H1 (cell line): ENCODE results near the gene THAP11. TPM values are rescaled to one million over a fixed set of nuclear protein-coding genes. Genes with fewer than 3 reads are reported as not detected.

Source experiments
- CTCF ChIA-PET: fragments of 300-600 bp; sonication (Branson Sonifier 250); formaldehyde crosslinking; loops from one replicate; lab custom pipeline; 2021; ENCODE audit not compliant: partially characterized antibody; lab: Charles Lee
- POLR2A ChIA-PET: fragments of 300-600 bp; sonication (Branson Sonifier 250); formaldehyde crosslinking; loops from one replicate; lab custom pipeline; 2021; ENCODE audit warnings: inconsistent platforms; ENCODE audit not compliant: partially characterized antibody; lab: Charles Lee
- DNase-seq, 2 experiments: peaks; one replicate each; pipeline versions ENCODE4 v3.0.0 to v3.0.0-alpha.2; 2010 to 2022; ENCODE audit warnings: low spot score in 2 of 2, low read depth in 1 of 2, mixed read lengths in 1 of 2
- FAIRE-seq: peaks from 2 replicates; lab custom pipeline; 2011; peaks lifted over from hg19 to GRCh38; lab: Jason Lieb, UNC
- H2AFZ ChIP-seq: 2 replicates; pipeline ENCODE4 v1.8.1; 2012; ENCODE audit warnings: low read length, inconsistent platforms
- H2AK5ac ChIP-seq: 2 replicates; pipeline ENCODE4 v1.6.1; 2013; ENCODE audit warnings: low read depth, low read length
- H2BK120ac ChIP-seq: replicated peaks from 2 replicates; pipeline ENCODE3; 2013; ENCODE audit warnings: low read depth, low read length, inconsistent platforms
- H2BK12ac ChIP-seq: 2 replicates; pipeline ENCODE4 v1.6.1; 2013; ENCODE audit warnings: low read depth, low read length
- H2BK15ac ChIP-seq: 2 replicates; pipeline ENCODE4 v1.6.1; 2013; ENCODE audit warnings: low read length
- H2BK20ac ChIP-seq: 2 replicates; pipeline ENCODE4 v1.6.1; 2013; ENCODE audit warnings: low read length
- H2BK5ac ChIP-seq: 2 replicates; pipeline ENCODE4 v1.6.1; 2013; ENCODE audit warnings: low read depth, low read length
- H3K14ac ChIP-seq: 2 replicates; pipeline ENCODE4 v1.6.1; 2013; ENCODE audit warnings: inconsistent platforms; ENCODE audit not compliant: insufficient read length
- H3K18ac ChIP-seq: 2 replicates; pipeline ENCODE4 v1.6.1; 2013; ENCODE audit warnings: low read length; ENCODE audit errors: extremely low read depth
- H3K23ac ChIP-seq: 2 replicates; pipeline ENCODE4 v1.6.1; 2013; ENCODE audit warnings: inconsistent platforms; ENCODE audit not compliant: insufficient read length
- H3K23me2 ChIP-seq: 2 replicates; pipeline ENCODE4 v1.6.1; 2013; ENCODE audit warnings: low read depth, low read length
- H3K27ac ChIP-seq: 2 replicates; pipeline ENCODE4 v1.6.1; 2011; ENCODE audit warnings: low read depth, low read length, inconsistent platforms
- H3K27me3 ChIP-seq, 4 experiments: replicated peaks in 1 of 4; 1 replicate in 1 of 4; 2 replicates in 3 of 4; pipeline versions ENCODE4 v1.6.1 to v1.8.1; 2011 to 2013; ENCODE audit warnings: low read length in 3 of 4, mild to moderate bottlenecking in 3 of 4, inconsistent platforms in 2 of 4, mixed read lengths in 2 of 4, moderate library complexity in 1 of 4; ENCODE audit not compliant: control insufficient read depth in 3 of 4, insufficient read depth in 3 of 4; ENCODE audit errors: extremely low read depth in 1 of 4
- H3K36me3 ChIP-seq, 4 experiments: 2 replicates each; pipeline versions ENCODE4 v1.6.1 to v1.8.1; 2011 to 2013; ENCODE audit warnings: mild to moderate bottlenecking in 4 of 4, low read length in 3 of 4, moderate library complexity in 2 of 4, control low read depth in 1 of 4, inconsistent platforms in 1 of 4; ENCODE audit not compliant: insufficient read depth in 4 of 4, control insufficient read depth in 2 of 4
- H3K4ac ChIP-seq: replicated peaks from 2 replicates; pipeline ENCODE3; 2013; ENCODE audit warnings: low read length, low read depth, mixed read lengths, inconsistent platforms; ENCODE audit not compliant: insufficient read length
- H3K4me1 ChIP-seq, 4 experiments: replicated peaks in 1 of 4; 1 replicate in 1 of 4; 2 replicates in 3 of 4; pipeline versions ENCODE4 v1.6.1 to v1.8.1; 2011 to 2013; ENCODE audit warnings: low read length in 3 of 4, inconsistent platforms in 2 of 4, mixed read lengths in 1 of 4; ENCODE audit not compliant: insufficient read depth in 4 of 4, control insufficient read depth in 3 of 4
- H3K4me2 ChIP-seq, 2 experiments: 2 replicates each; pipeline versions ENCODE4 v1.6.1 to v1.8.1; 2011 to 2013; ENCODE audit warnings: low read depth in 2 of 2, low read length in 2 of 2, control low read depth in 1 of 2, inconsistent platforms in 1 of 2, mild to moderate bottlenecking in 1 of 2; ENCODE audit not compliant: insufficient read depth in 1 of 2
- H3K4me3 ChIP-seq, 4 experiments: fragments of 200-600, 300-600 bp in 1 of 4; sonication (generic), shearing (Covaris generic), sonication (Bioruptor Twin) in 1 of 4; 2 replicates each; pipeline versions ENCODE4 v1.5.1 to v1.8.1; 2011 to 2016; ENCODE audit warnings: low read length in 4 of 4, low read depth in 3 of 4, control low read depth in 2 of 4, inconsistent platforms in 2 of 4, mild to moderate bottlenecking in 2 of 4, mixed read lengths in 1 of 4, moderate library complexity in 1 of 4; ENCODE audit not compliant: insufficient read depth in 2 of 4; ENCODE audit errors: extremely low read depth in 1 of 4
- H3K56ac ChIP-seq: replicated peaks from 2 replicates; pipeline ENCODE3; 2013; ENCODE audit warnings: low read depth, mild to moderate bottlenecking, mixed read lengths, low read length, inconsistent platforms; ENCODE audit not compliant: insufficient read length
- H3K79me1 ChIP-seq: 2 replicates; pipeline ENCODE4 v1.6.1; 2013; ENCODE audit warnings: low read depth, low read length, control low read depth
- H3K79me2 ChIP-seq, 2 experiments: 2 replicates each; pipeline versions ENCODE4 v1.6.1 to v1.8.1; 2012 to 2013; ENCODE audit warnings: low read length in 2 of 2, mild to moderate bottlenecking in 2 of 2, inconsistent platforms in 1 of 2; ENCODE audit not compliant: insufficient read depth in 2 of 2, control insufficient read depth in 1 of 2
- H3K9ac ChIP-seq, 4 experiments: replicated peaks in 1 of 4; 1 replicate in 1 of 4; 2 replicates in 3 of 4; pipeline versions ENCODE4 v1.6.1 to v1.8.1; 2011 to 2013; ENCODE audit warnings: low read depth in 3 of 4, low read length in 3 of 4, control low read depth in 2 of 4, mild to moderate bottlenecking in 2 of 4, moderate library complexity in 2 of 4, inconsistent platforms in 1 of 4; ENCODE audit errors: extremely low read depth in 1 of 4
- H3K9me3 ChIP-seq, 2 experiments: 2 replicates each; pipeline versions ENCODE4 v1.6.1 to v1.8.1; 2012 to 2013; ENCODE audit warnings: mild to moderate bottlenecking in 2 of 2, moderate library complexity in 2 of 2, control low read depth in 1 of 2, inconsistent platforms in 1 of 2, low read depth in 1 of 2, low read length in 1 of 2, mixed read lengths in 1 of 2; ENCODE audit not compliant: insufficient read depth in 2 of 2
- H4K20me1 ChIP-seq, 2 experiments: replicated peaks in 1 of 2; 2 replicates each; pipeline versions ENCODE3 to v1.8.1; 2011 to 2013; ENCODE audit warnings: inconsistent platforms in 2 of 2, low read length in 2 of 2, mild to moderate bottlenecking in 1 of 2; ENCODE audit not compliant: insufficient read depth in 2 of 2, control insufficient read depth in 1 of 2
- H4K5ac ChIP-seq: 2 replicates; pipeline ENCODE4 v1.6.1; 2013; ENCODE audit warnings: low read length, low read depth, mixed read lengths, inconsistent platforms; ENCODE audit not compliant: insufficient read length
- H4K8ac ChIP-seq: 2 replicates; pipeline ENCODE4 v1.8.0; 2013; ENCODE audit warnings: mild to moderate bottlenecking, moderate library complexity, low read length, inconsistent platforms; ENCODE audit not compliant: insufficient read depth; ENCODE audit errors: extremely low read depth
- H4K91ac ChIP-seq: replicated peaks from 2 replicates; pipeline ENCODE3; 2013; ENCODE audit warnings: low read length, mixed read lengths, inconsistent platforms; ENCODE audit not compliant: insufficient read length
- EP300 ChIP-seq, 2 experiments: IDR thresholded peaks; 1 replicate in 1 of 2; 2 replicates in 1 of 2; pipeline ENCODE4 v1.6.1; 2011 to 2012; ENCODE audit warnings: low read depth in 2 of 2, low read length in 2 of 2, mild to moderate bottlenecking in 2 of 2, borderline replicate concordance in 1 of 2, inconsistent platforms in 1 of 2, moderate library complexity in 1 of 2
- JUND ChIP-seq: IDR thresholded peaks from 2 replicates; pipeline ENCODE4 v1.6.1; 2011; ENCODE audit warnings: mild to moderate bottlenecking, improper control_type of control experiment, low read length
- KDM4A ChIP-seq: IDR thresholded peaks from one replicate; pipeline ENCODE4 v1.7.1; 2012; ENCODE audit warnings: low read depth, mild to moderate bottlenecking, moderate library complexity, low read length, inconsistent platforms; ENCODE audit not compliant: severe bottlenecking
- POLR2A ChIP-seq, 2 experiments: IDR thresholded peaks; 1 replicate in 1 of 2; 2 replicates in 1 of 2; pipeline ENCODE4 v1.6.1; 2011; ENCODE audit warnings: low read depth in 2 of 2, low read length in 2 of 2, mild to moderate bottlenecking in 2 of 2; ENCODE audit errors: control extremely low read depth in 1 of 2
- POLR2AphosphoS5 ChIP-seq: IDR thresholded peaks from 2 replicates; pipeline ENCODE4 v1.6.1; 2011; ENCODE audit warnings: low read depth, low read length
- RXRA ChIP-seq: IDR thresholded peaks from 2 replicates; pipeline ENCODE4 v1.6.1; 2011; ENCODE audit warnings: low read depth, mild to moderate bottlenecking, low read length, moderate library complexity; ENCODE audit not compliant: insufficient read depth
- SP2 ChIP-seq: IDR thresholded peaks from 2 replicates; pipeline ENCODE4 v1.6.1; 2012; ENCODE audit warnings: mild to moderate bottlenecking, low read length, inconsistent platforms
- SP4 ChIP-seq: IDR thresholded peaks from 2 replicates; pipeline ENCODE4 v1.6.1; 2012; ENCODE audit warnings: low read length, inconsistent platforms
- TAF1 ChIP-seq: IDR thresholded peaks from 2 replicates; pipeline ENCODE4 v1.6.1; 2011; ENCODE audit warnings: mild to moderate bottlenecking, low read depth, low read length
- TCF12 ChIP-seq: IDR thresholded peaks from 2 replicates; pipeline ENCODE4 v1.6.1; 2011; ENCODE audit warnings: low read depth, mild to moderate bottlenecking, low read length
- WGBS, 2 experiments: shearing (Covaris generic) in 1 of 2; methylation state at CpG; one replicate each; pipeline versions ENCODE4 v1.1.6 to v1.1.7; 2013 to 2015; ENCODE audit warnings: low lambda C conversion rate in 2 of 2, mixed read lengths in 2 of 2, inconsistent platforms in 1 of 2, low coverage in 1 of 2, missing lambda C conversion rate in 1 of 2; ENCODE audit not compliant: insufficient replicate concordance in 2 of 2, insufficient coverage in 1 of 2, insufficient read length in 1 of 2; ENCODE audit errors: extremely low coverage in 1 of 2, missing lambda C conversion rate in 1 of 2; 5-methylcytosine and 5-hydroxymethylcytosine counted together
- polyA plus RNA-seq, 7 experiments: library from polyadenylated mRNA; depleted of rRNA in 3 of 7; stranded (reverse) in 5 of 7; unstranded in 2 of 7; fragments of >200 nt in 5 of 7; fragments of 200-250 nt in 2 of 7; gene quantifications; 1 replicate in 5 of 7; 2 replicates in 1 of 7; 4 replicates in 1 of 7; pipeline versions ENCODE4 v1.2.1 to v1.2.3, GENCODE V29; 2011 to 2013; ENCODE audit warnings: missing spikeins in 2 of 7, mixed read lengths in 2 of 7
- total RNA-seq: library from RNA; stranded (reverse); fragmentation: NEBNext Ultra II Directional; extraction: Animal tissue kit (Norgen Biotek cat#: 25700); gene quantifications from 2 replicates; pipeline ENCODE4 v1.2.1, GENCODE V29; 2021

The THAP11 gene
- total and polyA plus RNA-seq, 2 of the 8 experiments (the other 6 are each of a cell fraction or from before 2014, with no cell fraction given): 50.8 to 54.8 TPM

DNA sequence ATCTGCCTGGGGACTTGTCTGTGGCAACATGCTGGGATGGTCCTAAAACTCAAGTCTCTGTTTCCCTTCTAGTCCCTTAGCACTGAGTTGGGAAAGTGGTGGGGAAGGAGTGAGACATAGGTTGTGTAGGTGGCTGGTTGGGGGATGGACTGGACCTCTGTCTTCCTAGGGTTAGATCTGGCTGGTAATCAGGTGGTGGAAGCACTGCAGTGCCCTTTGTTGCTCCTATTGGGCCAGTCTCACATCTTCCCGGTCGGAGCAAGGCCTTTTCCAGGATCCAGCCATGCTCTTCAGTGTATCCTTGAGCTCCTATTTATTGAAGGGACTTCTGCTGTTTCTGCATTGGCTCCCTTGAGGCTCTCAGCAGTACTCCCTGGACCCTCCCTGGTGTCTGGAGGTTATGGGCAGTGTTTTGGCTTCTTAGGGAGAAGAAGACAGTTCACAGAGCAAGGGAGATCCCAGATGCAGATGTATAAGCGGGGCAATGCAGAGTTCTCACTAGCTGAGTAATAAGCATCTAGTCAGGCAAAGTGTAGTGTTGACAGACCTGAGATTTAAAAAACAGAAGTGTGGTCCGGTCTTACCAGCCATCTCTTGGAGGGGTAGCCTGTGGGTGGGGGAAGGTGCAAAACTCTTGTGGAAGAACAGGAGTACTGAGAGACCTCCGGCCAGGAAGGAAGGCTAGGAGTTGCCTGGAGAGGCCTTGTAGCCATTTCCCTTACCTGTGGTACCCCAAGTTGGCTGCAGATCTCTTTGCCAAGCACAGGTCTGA, 3.4 kb downstream of the THAP11 start:
- peaks cover 0 to 4% (median 0%) of the 10 kb centered on the region in 4 experiments; a peak in 2 of 8 replicates for H3K36me3 ChIP-seq
- peaks cover 18 to 22% of the 10 kb centered on the region in 2 experiments for H4K20me1 ChIP-seq
- H2BK20ac ChIP-seq: no peak overlapping the region
- H4K8ac ChIP-seq: no peak overlapping the region; the same call in 1 of the 2 replicates
- no peak overlapping the region for H2BK120ac ChIP-seq
- H2AK5ac ChIP-seq: peak overlapping the region; percentile 61; the same call in 1 of the 2 replicates
- peaks cover 16 to 58% of the 10 kb centered on the region in 2 experiments for H3K79me2 ChIP-seq
- peak overlapping the region; percentile 82 for H4K5ac ChIP-seq
- H3K9me3 ChIP-seq: no peaks in the 10 kb centered on the region
- H3K27me3 ChIP-seq: no peaks in the 10 kb centered on the region
- ChIA-PET POLR2A (interaction anchor here (0.7 to 11.7 kb wide), 12 partner anchors 10 to 1981 kb away, joined by 3 to 100 read pairs (median 4); partner anchors contain the start of genes EDC4, PSKH1, RANBP10 and TSNAXIP1), CTCF (interaction anchor here (0.6 to 10.2 kb wide), 15 partner anchors 9 to 304 kb away, joined by 3 to 123 read pairs (median 4); no protein-coding TSS in a partner anchor)
- peak overlapping the region; percentile 75; the same call in 1 of the 2 replicates for H2BK5ac ChIP-seq
- no peak for FAIRE-seq
- 75% methylated on average over 5 of the region's 5 CpGs; no CpG with 5 or more reads in 1 of the 2 experiments for WGBS, 2 experiments
- no peak overlapping the region for H3K18ac ChIP-seq
- no peak for DNase-seq
- peak overlapping the region; percentile 80 for H3K27ac ChIP-seq
- no peak overlapping the region for H3K23ac ChIP-seq
- H4K91ac ChIP-seq: no peak overlapping the region
- peak overlapping the region; percentile 56 to 92 (median 79) for H3K4me3 ChIP-seq
- no peak overlapping the region for H3K14ac ChIP-seq
- H3K79me1 ChIP-seq: peaks cover 14% of the 10 kb centered on the region
- peak overlapping the region; percentile 90 to 94 for H3K4me2 ChIP-seq
- peaks cover 8 to 32% (median 17%) of the 10 kb centered on the region in 4 experiments for H3K4me1 ChIP-seq
- peak overlapping the region; percentile 13; the same call in 1 of the 2 replicates for H2BK12ac ChIP-seq
- no peak overlapping the region for H3K4ac ChIP-seq
- H2AFZ ChIP-seq: no peak overlapping the region
- H3K56ac ChIP-seq: no peak overlapping the region
- H3K23me2 ChIP-seq: peaks cover 22% of the 10 kb centered on the region
- peak overlapping the region; percentile 61; the same call in 1 of the 2 replicates for H2BK15ac ChIP-seq
- H3K9ac ChIP-seq: peak overlapping the region in 3 of 4 experiments; percentile 35 to 69 (median 43); a peak in 5 of 7 replicates
- TF ChIP-seq JUND (no peak), KDM4A (no peak), TCF12 (no peak), POLR2AphosphoS5 (no peak), RXRA (no peak), EP300 (IDR thresholded peaks at IDR 0.05; ENCODE audit: borderline replicate concordance in 1 of 2, low read depth in 2 of 2, low read length in 2 of 2) (no peak), POLR2A (IDR thresholded peaks at IDR 0.05; ENCODE audit: control extremely low read depth in 1 of 2, low read depth in 2 of 2, low read length in 2 of 2) (no peak), TAF1 (no peak), SP2 (no peak), SP4 (no peak)
